ENCODE data around the gene MAD2L1BP.

MAD2L1BP gene

DNA sequence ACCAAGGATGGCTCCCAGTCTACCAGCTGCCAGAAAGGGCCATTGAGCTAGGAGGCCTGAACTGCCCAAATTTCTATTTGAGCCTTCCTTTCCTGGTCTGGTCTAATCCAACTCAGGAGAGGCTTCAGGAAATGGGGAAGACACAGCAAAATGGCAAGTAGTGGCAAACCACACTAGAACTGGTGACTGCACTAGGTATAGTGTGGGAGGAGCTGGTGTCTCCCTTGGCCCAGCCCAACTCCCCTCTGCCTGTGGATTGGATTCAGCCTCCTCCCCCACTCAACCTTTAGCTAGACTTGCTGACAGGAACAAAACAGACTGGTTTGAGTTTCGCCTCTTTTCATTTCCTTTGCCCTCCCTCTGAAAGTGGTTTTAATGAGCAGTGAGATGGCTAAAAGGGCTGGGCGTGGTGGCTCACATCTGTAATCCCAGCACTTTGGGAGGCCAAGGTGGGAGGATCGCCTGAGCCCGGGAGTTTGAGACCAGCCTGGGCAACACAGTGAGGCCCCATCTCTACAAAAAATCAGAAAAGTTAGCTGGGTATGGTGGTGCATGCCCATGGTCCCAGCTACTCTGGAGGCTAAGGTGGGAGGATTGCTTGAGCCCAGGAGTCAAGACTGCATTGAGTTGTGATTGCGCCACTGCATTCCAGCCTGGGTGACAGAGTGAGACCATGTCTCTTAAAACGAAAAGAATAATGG, 34.4 kb downstream of the MAD2L1BP start:
- no peak overlapping the region for H4K8ac ChIP-seq (ENCODE audit: low read length)
- H2AFZ ChIP-seq (ENCODE audit: low read depth, low read length), result no peak overlapping the region
- H3K27ac ChIP-seq (ENCODE audit: low read length, poor library complexity, severe bottlenecking), result no peak overlapping the region
- H3K4me1 ChIP-seq (ENCODE audit: control insufficient read depth, insufficient read depth, low read depth, low read length), result peaks cover 20% of the 10 kb centered on the region
- H3K27me3 ChIP-seq (ENCODE audit: control insufficient read depth in 1 of 2, insufficient read depth in 1 of 2, low read length in 2 of 2), result peaks cover 2 to 5% of the 10 kb centered on the region in 2 experiments
- peak overlapping the region in 1 of 2 experiments; percentile 15 for H3K4me3 ChIP-seq (ENCODE audit: insufficient read depth in 1 of 2, low read depth in 1 of 2, low read length in 2 of 2)
- no peak overlapping the region for H2AK5ac ChIP-seq (ENCODE audit: low read length, severe bottlenecking)
- H3K79me1 ChIP-seq (replicated peaks; ENCODE audit: low read length, poor library complexity, severe bottlenecking), result no peaks in the 10 kb centered on the region
- H3K9ac ChIP-seq (ENCODE audit: low read length), result peak overlapping the region; percentile 62
- no peak overlapping the region for H3K4ac ChIP-seq (ENCODE audit: low read depth in 1 of 2, low read length in 2 of 2)
- DNase-seq, result no peak
- no peak overlapping the region for H2BK120ac ChIP-seq (ENCODE audit: low read depth, low read length)
- H3K9me3 ChIP-seq (ENCODE audit: control insufficient read depth, low read length), result no peaks in the 10 kb centered on the region
- H2BK5ac ChIP-seq (ENCODE audit: low read depth, low read length, poor library complexity, severe bottlenecking), result no peak overlapping the region
- H3K14ac ChIP-seq (ENCODE audit: low read length in 2 of 2), result no peak overlapping the region
- H3K36me3 ChIP-seq (ENCODE audit: control insufficient read depth in 1 of 2, insufficient read depth in 2 of 2, low read depth in 1 of 2, low read length in 2 of 2), result peaks cover 39 to 48% of the 10 kb centered on the region in 2 experiments
- H3K23ac ChIP-seq (ENCODE audit: low read length in 2 of 2), result no peak overlapping the region
- H4K91ac ChIP-seq (ENCODE audit: low read length), result no peak overlapping the region
- no peak overlapping the region for H2BK12ac ChIP-seq (ENCODE audit: low read length in 2 of 2)
- H3K18ac ChIP-seq (ENCODE audit: low read depth in 1 of 2, low read length in 2 of 2), result no peak overlapping the region
- WGBS, result 95% methylated on average over 6 of the region's 6 CpGs
- H2BK15ac ChIP-seq (ENCODE audit: low read depth, poor library complexity, severe bottlenecking), result no peak overlapping the region
- no peak overlapping the region for H3K4me2 ChIP-seq (ENCODE audit: low read length, poor library complexity, severe bottlenecking)

DNA sequence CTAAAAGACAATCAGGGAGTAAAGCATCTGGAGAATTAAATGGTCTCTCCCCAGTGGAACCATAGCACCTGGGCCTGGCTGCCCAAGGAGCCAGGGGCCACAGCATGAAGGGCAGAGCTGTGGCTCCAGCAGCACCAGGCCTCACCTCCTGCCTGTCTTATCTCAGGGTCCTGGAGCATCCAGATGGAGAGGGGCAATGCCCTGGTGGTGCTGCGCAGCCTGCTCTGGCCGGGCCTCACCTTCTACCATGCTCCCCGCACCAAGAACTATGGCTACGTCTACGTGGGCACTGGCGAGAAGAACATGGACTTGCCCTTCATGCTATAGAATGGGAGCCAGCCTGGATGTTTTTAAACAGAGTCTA, 35.0 kb downstream of the MAD2L1BP start:
- Histone ChIP-seq H3K36me3 (ENCODE audit: control insufficient read depth in 1 of 2, insufficient read depth in 2 of 2, low read depth in 1 of 2, low read length in 2 of 2) (peaks cover 44 to 54% of the 10 kb centered on the region in 2 experiments), H2AFZ (ENCODE audit: low read depth, low read length) (no peak overlapping the region), H3K23ac (ENCODE audit: low read length in 2 of 2) (no peak overlapping the region), H2BK15ac (ENCODE audit: low read depth, poor library complexity, severe bottlenecking) (no peak overlapping the region), H3K27me3 (ENCODE audit: control insufficient read depth in 1 of 2, insufficient read depth in 1 of 2, low read length in 2 of 2) (peaks cover 2 to 5% of the 10 kb centered on the region in 2 experiments), H3K18ac (ENCODE audit: low read depth in 1 of 2, low read length in 2 of 2) (no peak overlapping the region), H2BK120ac (ENCODE audit: low read depth, low read length) (no peak overlapping the region), H2BK5ac (ENCODE audit: low read depth, low read length, poor library complexity, severe bottlenecking) (no peak overlapping the region), H3K79me1 (replicated peaks; ENCODE audit: low read length, poor library complexity, severe bottlenecking) (no peaks in the 10 kb centered on the region), H2AK5ac (ENCODE audit: low read length, severe bottlenecking) (no peak overlapping the region), H3K4me2 (ENCODE audit: low read length, poor library complexity, severe bottlenecking) (no peak overlapping the region), H3K4me1 (ENCODE audit: control insufficient read depth, insufficient read depth, low read depth, low read length) (peaks cover 16% of the 10 kb centered on the region), H3K9ac (ENCODE audit: low read length) (no peak overlapping the region), H3K4me3 (ENCODE audit: insufficient read depth in 1 of 2, low read depth in 1 of 2, low read length in 2 of 2) (no peak overlapping the region), H3K4ac (ENCODE audit: low read depth in 1 of 2, low read length in 2 of 2) (no peak overlapping the region), H4K91ac (ENCODE audit: low read length) (no peak overlapping the region), H3K14ac (ENCODE audit: low read length in 2 of 2) (no peak overlapping the region), H3K27ac (ENCODE audit: low read length, poor library complexity, severe bottlenecking) (no peak overlapping the region), H4K8ac (ENCODE audit: low read length) (no peak overlapping the region), H3K9me3 (ENCODE audit: control insufficient read depth, low read length) (no peaks in the 10 kb centered on the region), H2BK12ac (ENCODE audit: low read length in 2 of 2) (no peak overlapping the region)
- 98% methylated on average over 6 of the region's 6 CpGs for WGBS
- DNase-seq, result no peak

DNA sequence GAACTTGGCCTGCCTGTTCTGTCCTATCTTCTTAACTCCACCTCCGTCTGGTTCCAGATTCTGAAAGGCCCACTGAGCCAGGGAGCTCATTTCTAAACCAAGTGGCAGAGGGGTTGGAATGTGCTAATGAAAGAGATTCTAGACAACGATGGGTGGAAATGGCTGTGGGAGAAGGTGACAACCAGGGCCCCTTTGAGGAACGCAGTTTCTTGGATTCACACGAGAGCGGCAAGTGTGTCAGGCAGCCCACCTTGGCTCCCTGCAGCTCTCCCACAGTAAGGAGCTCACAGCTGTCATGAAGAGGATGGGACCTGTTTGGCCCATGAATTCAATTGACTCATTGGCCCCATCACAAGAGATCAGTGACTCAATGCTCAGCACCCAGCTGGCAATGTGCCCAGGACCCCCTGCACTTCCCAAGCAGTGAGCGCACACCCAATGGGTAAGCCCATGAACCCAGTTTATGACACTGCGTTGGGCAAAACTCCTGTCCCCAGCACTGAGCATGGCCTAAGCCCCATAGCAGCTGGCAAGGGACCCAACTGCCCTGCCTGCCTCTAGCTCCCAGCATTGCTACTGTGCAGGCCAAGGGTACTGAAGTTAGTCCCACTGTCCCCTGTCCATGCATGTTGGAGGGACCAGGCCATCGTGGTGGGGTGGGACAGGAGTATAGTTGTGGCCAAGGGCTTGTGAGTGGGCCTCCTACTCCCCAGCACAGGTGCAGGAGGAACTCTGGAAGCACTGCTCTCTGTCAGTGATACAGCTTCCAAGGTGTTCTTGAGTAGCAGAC, 35.6 kb downstream of the MAD2L1BP start:
- no peak overlapping the region for H3K4me2 ChIP-seq (ENCODE audit: low read length, poor library complexity, severe bottlenecking)
- no peak overlapping the region for H2BK5ac ChIP-seq (ENCODE audit: low read depth, low read length, poor library complexity, severe bottlenecking)
- no peak overlapping the region for H3K18ac ChIP-seq (ENCODE audit: low read depth in 1 of 2, low read length in 2 of 2)
- no peak overlapping the region for H3K9ac ChIP-seq (ENCODE audit: low read length)
- H3K23ac ChIP-seq (ENCODE audit: low read length in 2 of 2), result no peak overlapping the region
- H3K9me3 ChIP-seq (ENCODE audit: control insufficient read depth, low read length), result no peaks in the 10 kb centered on the region
- no peak overlapping the region for H4K8ac ChIP-seq (ENCODE audit: low read length)
- H3K27me3 ChIP-seq (ENCODE audit: control insufficient read depth in 1 of 2, insufficient read depth in 1 of 2, low read length in 2 of 2), result peaks cover 2% of the 10 kb centered on the region in 2 experiments
- DNase-seq, result no peak
- 89% methylated on average over 8 of the region's 8 CpGs for WGBS
- no peak overlapping the region for H2AFZ ChIP-seq (ENCODE audit: low read depth, low read length)
- no peak overlapping the region for H3K4ac ChIP-seq (ENCODE audit: low read depth in 1 of 2, low read length in 2 of 2)
- no peak overlapping the region for H3K14ac ChIP-seq (ENCODE audit: low read length in 2 of 2)
- peaks cover 50 to 57% of the 10 kb centered on the region in 2 experiments for H3K36me3 ChIP-seq (ENCODE audit: control insufficient read depth in 1 of 2, insufficient read depth in 2 of 2, low read depth in 1 of 2, low read length in 2 of 2)
- H3K4me1 ChIP-seq (ENCODE audit: control insufficient read depth, insufficient read depth, low read depth, low read length), result peaks cover 16% of the 10 kb centered on the region
- H2BK15ac ChIP-seq (ENCODE audit: low read depth, poor library complexity, severe bottlenecking), result no peak overlapping the region
- H2BK12ac ChIP-seq (ENCODE audit: low read length in 2 of 2), result no peak overlapping the region
- H4K91ac ChIP-seq (ENCODE audit: low read length), result no peak overlapping the region
- H2BK120ac ChIP-seq (ENCODE audit: low read depth, low read length), result no peak overlapping the region
- H3K79me1 ChIP-seq (replicated peaks; ENCODE audit: low read length, poor library complexity, severe bottlenecking), result peaks cover under 1% of the 10 kb centered on the region
- no peak overlapping the region for H2AK5ac ChIP-seq (ENCODE audit: low read length, severe bottlenecking)
- H3K27ac ChIP-seq (ENCODE audit: low read length, poor library complexity, severe bottlenecking), result no peak overlapping the region
- no peak overlapping the region for H3K4me3 ChIP-seq (ENCODE audit: insufficient read depth in 1 of 2, low read depth in 1 of 2, low read length in 2 of 2)
